ENCODE measurements around the gene RPS13. TPM values are rescaled to one million over a fixed set of nuclear protein-coding genes. Genes with fewer than 3 reads are reported as not detected.

Gene RPS13
- total and polyA plus RNA-seq, 9 of the 15 experiments (the other 6 are each of a cell fraction or from before 2014, with no cell fraction given), result 1,267 to 3,714 (median 1,762) TPM

DNA sequence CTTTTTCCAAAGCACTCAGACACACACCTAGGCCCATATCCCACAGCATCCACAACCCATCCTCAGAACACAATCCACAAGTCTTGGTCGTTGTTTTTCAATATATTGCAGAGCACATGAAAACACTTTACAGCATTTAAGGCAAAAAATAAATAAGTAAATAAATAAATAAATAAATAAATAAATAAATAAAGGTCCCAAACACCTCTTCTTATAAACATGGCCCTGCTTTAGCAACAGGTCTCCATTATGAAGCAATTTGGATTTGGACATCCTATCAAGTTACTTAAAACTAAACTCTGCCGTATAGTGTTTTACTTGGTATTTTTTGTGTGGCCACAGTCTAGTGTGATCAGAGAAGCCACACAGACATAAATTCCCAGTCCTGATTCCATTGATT is 52.5 kb downstream of the RPS13 start:
- no peak overlapping the region for H2AFZ ChIP-seq (ENCODE audit: low read depth, low read length)
- H3K4me3 ChIP-seq, result no peak overlapping the region
- no peak overlapping the region for H3K27ac ChIP-seq (ENCODE audit: extremely low read depth, low read depth, low read length)
- DNase-seq (ENCODE audit: extremely low read depth in 1 of 4, low spot score in 3 of 4) (no peak), ATAC-seq (no peak), FAIRE-seq (no peak)
- H3K9me1 ChIP-seq (ENCODE audit: control insufficient read depth, insufficient read depth, low read length), result no peaks in the 10 kb centered on the region
- no peaks in the 10 kb centered on the region for H3K36me3 ChIP-seq (ENCODE audit: control insufficient read depth, insufficient read depth, low read length)
- WGBS (ENCODE audit: insufficient coverage, low coverage, missing lambda C conversion rate), result 19% methylated on average over 2 of the region's 2 CpGs
- ChIA-PET CTCF (ENCODE audit: low intra/inter-chr PET ratio) (no interaction called here), POLR2A (no interaction called here)
- H4K20me1 ChIP-seq (replicated peaks; ENCODE audit: control insufficient read depth, insufficient read depth, low read length), result no peaks in the 10 kb centered on the region
- no TSS peak for BruUV-seq (replicated peaks)
- H3K4me1 ChIP-seq (replicated peaks in 1 of 2; ENCODE audit: control insufficient read depth in 2 of 2, insufficient read depth in 2 of 2, low read length in 2 of 2), result no peaks in the 10 kb centered on the region
- peaks cover 5 to 17% of the 10 kb centered on the region in 2 experiments; a peak in 4 of 5 replicates for H3K27me3 ChIP-seq (ENCODE audit: control insufficient read depth in 2 of 2, insufficient read depth in 2 of 2, low read length in 2 of 2)
- H3K4me2 ChIP-seq (ENCODE audit: insufficient read depth, low read length), result no peak overlapping the region
- no peak overlapping the region for H3K9ac ChIP-seq (ENCODE audit: insufficient read depth in 1 of 2, low read depth in 2 of 2, low read length in 2 of 2)
- H3K9me3 ChIP-seq (replicated peaks; ENCODE audit: control insufficient read depth, insufficient read depth, low read depth, low read length), result no peaks in the 10 kb centered on the region
- no peaks in the 10 kb centered on the region for H3K79me2 ChIP-seq (ENCODE audit: control insufficient read depth, insufficient read depth, low read length)
- intact Hi-C loops (cut with micrococcal nuclease) (no loop called here), in situ Hi-C loops (cut with MboI) (no loop called here)
- TF ChIP-seq, protein P1, sequence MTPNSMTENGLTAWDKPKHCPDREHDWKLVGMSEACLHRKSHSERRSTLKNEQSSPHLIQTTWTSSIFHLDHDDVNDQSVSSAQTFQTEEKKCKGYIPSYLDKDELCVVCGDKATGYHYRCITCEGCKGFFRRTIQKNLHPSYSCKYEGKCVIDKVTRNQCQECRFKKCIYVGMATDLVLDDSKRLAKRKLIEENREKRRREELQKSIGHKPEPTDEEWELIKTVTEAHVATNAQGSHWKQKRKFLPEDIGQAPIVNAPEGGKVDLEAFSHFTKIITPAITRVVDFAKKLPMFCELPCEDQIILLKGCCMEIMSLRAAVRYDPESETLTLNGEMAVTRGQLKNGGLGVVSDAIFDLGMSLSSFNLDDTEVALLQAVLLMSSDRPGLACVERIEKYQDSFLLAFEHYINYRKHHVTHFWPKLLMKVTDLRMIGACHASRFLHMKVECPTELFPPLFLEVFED (CRISPR knock-in tag; conservative IDR thresholded peaks at IDR 0.05), result no peak
- TF ChIP-seq POLR2H (tag; IDR thresholded peaks at IDR 0.05; ENCODE audit: low read depth) (no peak), EP300 (IDR thresholded peaks at IDR 0.05; ENCODE audit: low read length) (no peak), MBD2 (IDR thresholded peaks at IDR 0.05; ENCODE audit: borderline replicate concordance, low read depth) (no peak), MTA3 (IDR thresholded peaks at IDR 0.05; ENCODE audit: borderline replicate concordance) (no peak), L3MBTL2 (IDR thresholded peaks at IDR 0.05) (no peak), HMG20B (CRISPR knock-in tag; IDR thresholded peaks at IDR 0.05) (no peak), TCF7 (IDR thresholded peaks at IDR 0.05; ENCODE audit: borderline replicate concordance) (no peak), ZNF121 (CRISPR knock-in tag; conservative IDR thresholded peaks at IDR 0.05) (no peak), NCOA2 (IDR thresholded peaks at IDR 0.05; ENCODE audit: partially characterized antibody in 2 of 2) (no peak), PHF8 (IDR thresholded peaks at IDR 0.05; ENCODE audit: borderline replicate concordance, low read length) (no peak), ZKSCAN8 (CRISPR knock-in tag; IDR thresholded peaks at IDR 0.05) (no peak), HDAC2 (IDR thresholded peaks at IDR 0.05) (no peak), DLX4 (CRISPR knock-in tag; IDR thresholded peaks at IDR 0.05) (no peak)
- TF ChIP-seq, protein P2, sequence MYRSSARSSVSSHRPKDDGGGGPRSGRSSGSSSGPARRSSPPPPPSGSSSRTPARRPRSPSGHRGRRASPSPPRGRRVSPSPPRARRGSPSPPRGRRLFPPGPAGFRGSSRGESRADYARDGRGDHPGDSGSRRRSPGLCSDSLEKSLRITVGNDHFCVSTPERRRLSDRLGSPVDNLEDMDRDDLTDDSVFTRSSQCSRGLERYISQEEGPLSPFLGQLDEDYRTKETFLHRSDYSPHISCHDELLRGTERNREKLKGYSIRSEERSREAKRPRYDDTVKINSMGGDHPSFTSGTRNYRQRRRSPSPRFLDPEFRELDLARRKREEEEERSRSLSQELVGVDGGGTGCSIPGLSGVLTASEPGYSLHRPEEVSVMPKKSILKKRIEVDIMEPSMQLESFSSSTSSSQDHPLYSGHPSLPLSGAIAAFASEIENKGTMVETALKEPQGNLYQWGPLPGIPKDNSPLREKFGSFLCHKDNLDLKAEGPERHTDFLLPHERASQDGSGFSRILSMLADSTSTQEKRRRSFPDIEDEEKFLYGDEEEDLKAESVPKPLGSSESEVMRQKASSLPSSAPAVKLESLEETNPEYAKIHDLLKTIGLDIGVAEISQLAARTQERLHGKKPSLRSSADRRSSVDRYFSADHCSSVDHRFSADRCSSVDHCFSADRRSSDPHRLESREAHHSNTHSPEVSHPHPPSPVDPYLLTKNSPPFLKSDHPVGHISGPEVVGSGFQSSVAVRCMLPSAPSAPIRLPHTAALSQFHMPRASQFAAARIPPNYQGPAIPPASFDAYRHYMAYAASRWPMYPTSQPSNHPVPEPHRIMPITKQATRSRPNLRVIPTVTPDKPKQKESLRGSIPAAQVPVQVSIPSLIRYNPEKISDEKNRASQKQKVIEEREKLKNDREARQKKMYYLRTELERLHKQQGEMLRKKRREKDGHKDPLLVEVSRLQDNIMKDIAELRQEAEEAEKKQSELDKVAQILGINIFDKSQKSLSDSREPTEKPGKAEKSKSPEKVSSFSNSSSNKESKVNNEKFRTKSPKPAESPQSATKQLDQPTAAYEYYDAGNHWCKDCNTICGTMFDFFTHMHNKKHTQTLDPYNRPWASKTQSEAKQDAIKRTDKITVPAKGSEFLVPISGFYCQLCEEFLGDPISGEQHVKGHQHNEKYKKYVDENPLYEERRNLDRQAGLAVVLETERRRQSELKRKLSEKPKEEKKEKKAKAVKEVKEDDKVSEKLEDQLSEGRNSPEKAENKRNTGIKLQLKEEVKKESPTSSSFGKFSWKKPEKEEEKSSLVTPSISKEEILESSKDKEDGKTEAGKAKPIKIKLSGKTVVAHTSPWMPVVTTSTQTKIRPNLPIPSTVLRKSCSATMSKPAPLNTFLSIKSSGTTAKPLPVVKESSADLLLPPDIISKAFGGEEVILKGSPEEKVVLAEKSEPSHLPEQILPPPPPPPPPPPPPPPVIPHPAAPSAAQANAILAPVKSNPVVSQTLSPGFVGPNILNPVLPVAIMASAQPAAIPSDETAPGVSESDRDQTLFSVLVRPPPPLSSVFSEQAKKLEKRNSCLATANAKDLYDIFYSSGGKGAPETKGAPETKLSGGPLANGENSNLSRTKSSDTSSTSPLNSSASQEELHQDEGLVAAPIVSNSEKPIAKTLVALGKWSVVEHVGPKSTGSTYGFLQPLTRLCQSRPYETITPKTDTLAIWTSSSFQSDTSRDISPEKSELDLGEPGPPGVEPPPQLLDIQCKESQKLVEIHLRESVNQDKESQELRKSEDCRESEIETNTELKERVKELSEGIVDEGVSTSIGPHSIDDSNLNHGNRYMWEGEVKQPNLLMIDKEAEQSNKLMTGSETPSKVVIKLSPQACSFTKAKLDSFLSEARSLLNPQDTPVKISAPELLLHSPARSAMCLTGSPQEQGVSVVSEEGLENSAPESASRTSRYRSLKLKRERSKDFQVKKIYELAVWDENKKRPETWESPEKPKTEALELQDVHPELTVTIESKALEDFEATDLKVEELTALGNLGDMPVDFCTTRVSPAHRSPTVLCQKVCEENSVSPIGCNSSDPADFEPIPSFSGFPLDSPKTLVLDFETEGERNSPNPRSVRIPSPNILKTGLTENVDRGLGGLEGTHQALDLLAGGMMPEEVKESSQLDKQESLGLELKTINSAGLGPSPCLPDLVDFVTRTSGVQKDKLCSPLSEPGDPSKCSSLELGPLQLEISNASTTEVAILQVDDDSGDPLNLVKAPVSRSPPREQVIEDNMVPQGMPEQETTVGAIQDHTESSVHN (IDR thresholded peaks at IDR 0.05; ENCODE audit: borderline replicate concordance in 1 of 2, low read depth in 1 of 2), result no peak
